Pons (tissue), 1 donor: ENCODE data around the gene UBE2QL1.

Source experiments
- DNase-seq: peaks from one replicate; pipeline ENCODE4 v3.0.0-alpha.2; 2016; ENCODE audit warnings: low spot score

Gene UBE2QL1

GRCh38 chr5:6478793-6479192 lies 30.1 kb downstream of the UBE2QL1 start:
- DNase-seq, result no peak

- no peak for DNase-seq
Measured at GRCh38 chr5:6480133-6481051, 31.7 kb downstream of the UBE2QL1 start.

- DNase-seq, result no peak
Measured at GRCh38 chr5:6482735-6483134, 34.1 kb downstream of the UBE2QL1 start.

- no peak for DNase-seq
Measured at GRCh38 chr5:6483880-6484382, 35.3 kb downstream of the UBE2QL1 start.

GRCh38 chr5:6484446-6484845 lies 35.8 kb downstream of the UBE2QL1 start:
- no peak for DNase-seq

- DNase-seq, result no peak
Measured at GRCh38 chr5:6484899-6485298, 36.2 kb downstream of the UBE2QL1 start.

- DNase-seq, result no peak
Measured at GRCh38 chr5:6485441-6485840, 36.8 kb downstream of the UBE2QL1 start.

GRCh38 chr5:6486074-6486473 lies 37.4 kb downstream of the UBE2QL1 start:
- no peak for DNase-seq

- no peak for DNase-seq
Measured at GRCh38 chr5:6487081-6487480, 38.4 kb downstream of the UBE2QL1 start.

- DNase-seq, result peak; percentile 99
Measured at GRCh38 chr5:6488021-6488420, 39.4 kb downstream of the UBE2QL1 start.

GRCh38 chr5:6489643-6490185 lies 41.1 kb downstream of the UBE2QL1 start:
- DNase-seq, result no peak

- DNase-seq, result no peak
Measured at GRCh38 chr5:6490246-6490645, 41.6 kb downstream of the UBE2QL1 start.

- DNase-seq, result no peak
Measured at GRCh38 chr5:6490693-6491092, 42.0 kb downstream of the UBE2QL1 start.

GRCh38 chr5:6491196-6491918 lies 42.7 kb downstream of the UBE2QL1 start:
- DNase-seq, result no peak

- no peak for DNase-seq
Measured at GRCh38 chr5:6491919-6492290, 43.2 kb downstream of the UBE2QL1 start.

- no peak for DNase-seq
Measured at GRCh38 chr5:6492934-6493333, 44.3 kb downstream of the UBE2QL1 start.

GRCh38 chr5:6493681-6494454 lies 45.2 kb downstream of the UBE2QL1 start:
- DNase-seq, result no peak

- no peak for DNase-seq
Measured at GRCh38 chr5:6494939-6495338, 46.3 kb downstream of the UBE2QL1 start.

GRCh38 chr5:6495433-6496206 lies 47.0 kb downstream of the UBE2QL1 start:
- no peak for DNase-seq

GRCh38 chr5:6496207-6496584 lies 47.5 kb downstream of the UBE2QL1 start:
- no peak for DNase-seq

- DNase-seq, result no peak
Measured at GRCh38 chr5:6496636-6497035, 48.0 kb downstream of the UBE2QL1 start.
